ENCODE results near the gene C17orf107. TPM values are rescaled to one million over a fixed set of nuclear protein-coding genes. Genes with fewer than 3 reads are reported as not detected.

The C17orf107 gene
- total RNA-seq, 4 donors from 2014 or later = 0.38 to 2.2 (median 0.87) TPM

- no peak for TF ChIP-seq CTCF (IDR thresholded peaks at IDR 0.05; ENCODE audit: low read depth)
Measured at GRCh38 chr17:4950075-4950745, 50.9 kb downstream of the C17orf107 start.

GRCh38 chr17:4950746-4951204 is 51.4 kb downstream of the C17orf107 start, which contains the start of gene ENO3:
TSS of gene ENO3 (plus strand) at chr17:4951119. CDS start at chr17:4951830, 711 bp downstream.
- no peak for TF ChIP-seq CTCF (IDR thresholded peaks at IDR 0.05; ENCODE audit: low read depth)

- TF ChIP-seq CTCF (IDR thresholded peaks at IDR 0.05; ENCODE audit: low read depth) = no peak
Measured at GRCh38 chr17:4951486-4951885, 52.1 kb downstream of the C17orf107 start.

Other genes starting within 250 kb of the C17orf107 start
- gene PELP1, start 195.4 kb upstream of the C17orf107 start, total RNA-seq = 10 to 100 TPM; 12.9 to 22.5 (median 20.4) TPM
- 100 to 1,000 TPM in 1 of 4 donors, 10 to 100 TPM in 3; 36.2 to 138 (median 52.8) TPM for gene ARRB2, start 188.9 kb upstream of the C17orf107 start, total RNA-seq
- gene MED11, start 168.1 kb upstream of the C17orf107 start, total RNA-seq = 10 to 100 TPM; 16.3 to 29.6 (median 24.2) TPM
- gene ZMYND15, start 159.7 kb upstream of the C17orf107 start, total RNA-seq = 1 to 10 TPM in 2 of 4 donors, under 1 TPM in 2; 0.65 to 4.6 (median 1.0) TPM
- gene CXCL16, start 159.6 kb upstream of the C17orf107 start, total RNA-seq = 100 to 1,000 TPM in 1 of 4 donors, 10 to 100 TPM in 1, 1 to 10 TPM in 2; 9.0 to 108 (median 12.9) TPM
- gene TM4SF5, start 127.7 kb upstream of the C17orf107 start, total RNA-seq = not detected
- gene VMO1, start 113.2 kb upstream of the C17orf107 start, total RNA-seq = 10 to 100 TPM in 1 of 4 donors, 1 to 10 TPM in 2, not detected in 1; 4.6 to 54.9 (median 5.7) TPM
- gene GLTPD2, start 110.6 kb upstream of the C17orf107 start, total RNA-seq = not detected
- gene PSMB6, start 103.4 kb upstream of the C17orf107 start, total RNA-seq = 100 to 1,000 TPM; 114 to 187 (median 124) TPM
- gene PLD2, start 92.4 kb upstream of the C17orf107 start, total RNA-seq = 10 to 100 TPM; 12.6 to 25.0 (median 18.1) TPM
- gene MINK1, start 66.2 kb upstream of the C17orf107 start, total RNA-seq = 10 to 100 TPM; 12.9 to 61.0 (median 28.2) TPM
- gene CHRNE, start 3.6 kb downstream of the C17orf107 start, total RNA-seq = under 1 TPM; 0.34 to 0.94 (median 0.46) TPM
- not detected for gene GP1BA, start 32.7 kb downstream of the C17orf107 start, total RNA-seq
- gene SLC25A11, start 40.5 kb downstream of the C17orf107 start, total RNA-seq = 10 to 100 TPM; 25.3 to 85.5 (median 27.9) TPM
- gene RNF167, start 40.7 kb downstream of the C17orf107 start, total RNA-seq = 10 to 100 TPM; 21.7 to 42.0 (median 31.0) TPM
- gene PFN1, start 49.0 kb downstream of the C17orf107 start, total RNA-seq = 100 to 1,000 TPM; 244 to 584 (median 435) TPM
- 1 to 10 TPM; 2.3 to 8.3 (median 3.8) TPM for gene ENO3, start 51.6 kb downstream of the C17orf107 start, total RNA-seq
- 10 to 100 TPM; 37.5 to 67.6 (median 54.1) TPM for gene SPAG7, start 68.3 kb downstream of the C17orf107 start, total RNA-seq
- gene CAMTA2, start 88.1 kb downstream of the C17orf107 start, total RNA-seq = 10 to 100 TPM; 11.4 to 21.9 (median 17.5) TPM
- gene INCA1, start 98.0 kb downstream of the C17orf107 start, total RNA-seq = 1 to 10 TPM in 3 of 4 donors, under 1 TPM in 1; 0.85 to 1.3 (median 1.1) TPM
- 100 to 1,000 TPM in 1 of 4 donors, 10 to 100 TPM in 3; 32.3 to 162 (median 65.2) TPM for gene KIF1C, start 98.4 kb downstream of the C17orf107 start, total RNA-seq
- gene SLC52A1, start 135.9 kb downstream of the C17orf107 start, total RNA-seq = not detected
- gene ZFP3, start 178.9 kb downstream of the C17orf107 start, total RNA-seq = 1 to 10 TPM; 3.2 to 5.9 (median 4.0) TPM
- 10 to 100 TPM in 1 of 4 donors, 1 to 10 TPM in 3; 1.5 to 11.9 (median 6.0) TPM for gene ZNF232, start 212.3 kb downstream of the C17orf107 start, total RNA-seq
- 1 to 10 TPM in 1 of 4 donors, under 1 TPM in 2, not detected in 1; 0.22 to 5.1 (median 0.51) TPM for gene USP6, start 216.5 kb downstream of the C17orf107 start, total RNA-seq

Data from subcutaneous adipose tissue (tissue), 4 donors.